NCI-H2171 (cell line): ENCODE results near the gene APBA2.

Experiments
- DNase-seq: peaks from one replicate; lab custom pipeline; 2025; lab: John Stamatoyannopoulos, UW

APBA2 gene

GRCh38 chr15:28915041-28915810, 29.5 kb downstream of the APBA2 start:
- DNase-seq = no peak

- no peak for DNase-seq
Observed at GRCh38 chr15:28915935-28916334, 30.2 kb downstream of the APBA2 start.

GRCh38 chr15:28917791-28918140, 32.0 kb downstream of the APBA2 start:
- no peak for DNase-seq

GRCh38 chr15:28918141-28918983, 32.6 kb downstream of the APBA2 start:
- no peak for DNase-seq

- no peak for DNase-seq
Observed at GRCh38 chr15:28919201-28919635, 33.4 kb downstream of the APBA2 start.

- no peak for DNase-seq
Observed at GRCh38 chr15:28919679-28920655, 34.2 kb downstream of the APBA2 start.

- DNase-seq = no peak
Observed at GRCh38 chr15:28920781-28921331, 35.1 kb downstream of the APBA2 start.

- DNase-seq = no peak
Observed at GRCh38 chr15:28921336-28921735, 35.6 kb downstream of the APBA2 start.

- no peak for DNase-seq
Observed at GRCh38 chr15:28921919-28922706, 36.3 kb downstream of the APBA2 start.

- no peak for DNase-seq
Observed at GRCh38 chr15:28922707-28923012, 36.9 kb downstream of the APBA2 start.

- no peak for DNase-seq
Observed at GRCh38 chr15:28923726-28924280, 38.0 kb downstream of the APBA2 start.

GRCh38 chr15:28927043-28927442, 41.3 kb downstream of the APBA2 start:
- no peak for DNase-seq

GRCh38 chr15:28929200-28929599, 43.4 kb downstream of the APBA2 start:
- peak; percentile 8 for DNase-seq

GRCh38 chr15:28930011-28930410, 44.2 kb downstream of the APBA2 start:
- no peak for DNase-seq

GRCh38 chr15:28930476-28931291, 44.9 kb downstream of the APBA2 start:
- no peak for DNase-seq

- DNase-seq = no peak
Observed at GRCh38 chr15:28931828-28932227, 46.1 kb downstream of the APBA2 start.

- DNase-seq = no peak
Observed at GRCh38 chr15:28932361-28932760, 46.6 kb downstream of the APBA2 start.

- DNase-seq = no peak
Observed at GRCh38 chr15:28933710-28934445, 48.1 kb downstream of the APBA2 start.

GRCh38 chr15:28934645-28935044, 48.9 kb downstream of the APBA2 start:
- DNase-seq = no peak
